ENCODE results near the gene PHAF1. TPM values are rescaled to one million over a fixed set of nuclear protein-coding genes. Genes with fewer than 3 reads are reported as not detected.
A peak's percentile ranks its signal among the peaks of the same experiment; 100 is the strongest.

PHAF1 gene
- total and polyA plus RNA-seq, 9 of the 15 experiments (the other 6 are each of a cell fraction or from before 2014, with no cell fraction given): 5.1 to 25.4 (median 13.8) TPM

- TF ChIP-seq, protein P1, sequence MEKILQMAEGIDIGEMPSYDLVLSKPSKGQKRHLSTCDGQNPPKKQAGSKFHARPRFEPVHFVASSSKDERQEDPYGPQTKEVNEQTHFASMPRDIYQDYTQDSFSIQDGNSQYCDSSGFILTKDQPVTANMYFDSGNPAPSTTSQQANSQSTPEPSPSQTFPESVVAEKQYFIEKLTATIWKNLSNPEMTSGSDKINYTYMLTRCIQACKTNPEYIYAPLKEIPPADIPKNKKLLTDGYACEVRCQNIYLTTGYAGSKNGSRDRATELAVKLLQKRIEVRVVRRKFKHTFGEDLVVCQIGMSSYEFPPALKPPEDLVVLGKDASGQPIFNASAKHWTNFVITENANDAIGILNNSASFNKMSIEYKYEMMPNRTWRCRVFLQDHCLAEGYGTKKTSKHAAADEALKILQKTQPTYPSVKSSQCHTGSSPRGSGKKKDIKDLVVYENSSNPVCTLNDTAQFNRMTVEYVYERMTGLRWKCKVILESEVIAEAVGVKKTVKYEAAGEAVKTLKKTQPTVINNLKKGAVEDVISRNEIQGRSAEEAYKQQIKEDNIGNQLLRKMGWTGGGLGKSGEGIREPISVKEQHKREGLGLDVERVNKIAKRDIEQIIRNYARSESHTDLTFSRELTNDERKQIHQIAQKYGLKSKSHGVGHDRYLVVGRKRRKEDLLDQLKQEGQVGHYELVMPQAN (IDR thresholded peaks at IDR 0.05; ENCODE audit: borderline replicate concordance): peak; percentile 79; the same call in 1 of the 2 replicates
- peak; percentile 68; the same call in 1 of the 2 replicates for TF ChIP-seq HDAC2 (IDR thresholded peaks at IDR 0.05)
- peak in 1 of 2 experiments; percentile 84; a peak in 1 of 4 replicates for TF ChIP-seq SRF (CRISPR knock-in tag; IDR thresholded peaks at IDR 0.05)
- TF ChIP-seq TEAD2 (tag; IDR thresholded peaks at IDR 0.05): no peak
- peak; percentile 82 to 94 for TF ChIP-seq MNT (conservative IDR thresholded peaks at IDR 0.05)
- peak; percentile 76; the same call in 1 of the 2 replicates for TF ChIP-seq STAG1 (CRISPR knock-in tag; IDR thresholded peaks at IDR 0.05; ENCODE audit: borderline replicate concordance)
- TF ChIP-seq BHLHE40 (IDR thresholded peaks at IDR 0.05; ENCODE audit: low read length): peak; percentile 63
Observed at GRCh38 chr16:67184995-67185650, 75.4 kb downstream of the PHAF1 start (continued).

All from K562 (cell line).